Immature natural killer cell (primary cell): ENCODE measurements around the gene TMEM9. TPM values are rescaled to one million over a fixed set of nuclear protein-coding genes. Genes with fewer than 3 reads are reported as not detected.

Source experiments
- DNase-seq, 3 donors: peaks; one replicate each; pipeline ENCODE4 v3.0.0; 2022; ENCODE audit warnings: mixed read lengths in 1 of 3
- H3K27ac Mint-ChIP-seq, 6 donors: one replicate each; pipeline ENCODE4 v1.8.0; 2020; ENCODE audit warnings: mixed read lengths in 6 of 6, mild to moderate bottlenecking in 5 of 6, inconsistent platforms in 4 of 6, moderate library complexity in 3 of 6
- H3K27me3 Mint-ChIP-seq, 3 donors: one replicate each; pipeline ENCODE4 v1.8.0; 2020 to 2021; ENCODE audit warnings: low read depth in 3 of 3, mild to moderate bottlenecking in 3 of 3, mixed read lengths in 3 of 3, moderate library complexity in 3 of 3, inconsistent platforms in 1 of 3
- H3K36me3 Mint-ChIP-seq, 3 donors: one replicate each; pipeline ENCODE4 v1.8.0; 2020; ENCODE audit warnings: mixed read lengths in 3 of 3, inconsistent platforms in 2 of 3, mild to moderate bottlenecking in 2 of 3
- H3K4me1 Mint-ChIP-seq, 2 donors: one replicate each; pipeline ENCODE4 v1.8.0; 2020; ENCODE audit warnings: inconsistent platforms in 2 of 2, mild to moderate bottlenecking in 2 of 2, mixed read lengths in 2 of 2, moderate library complexity in 1 of 2
- H3K4me3 Mint-ChIP-seq, 5 donors: one replicate each; pipeline ENCODE4 v1.8.0; 2020; ENCODE audit warnings: mild to moderate bottlenecking in 5 of 5, mixed read lengths in 5 of 5, inconsistent platforms in 3 of 5, moderate library complexity in 3 of 5
- H3K9me3 Mint-ChIP-seq, 6 donors: one replicate each; pipeline ENCODE4 v1.8.0; 2020; ENCODE audit warnings: mild to moderate bottlenecking in 6 of 6, mixed read lengths in 6 of 6, inconsistent platforms in 4 of 6, moderate library complexity in 3 of 6
- polyA plus RNA-seq, 3 donors: library from polyadenylated mRNA; unstranded; fragments of 300-500 nt; fragmentation: Illumina TruSeq; gene quantifications; one replicate each; pipeline ENCODE4 v1.2.3, GENCODE V29; 2021

Gene TMEM9
- polyA plus RNA-seq, 3 donors from 2014 or later, result 32.6 to 66.7 (median 38.9) TPM

DNA sequence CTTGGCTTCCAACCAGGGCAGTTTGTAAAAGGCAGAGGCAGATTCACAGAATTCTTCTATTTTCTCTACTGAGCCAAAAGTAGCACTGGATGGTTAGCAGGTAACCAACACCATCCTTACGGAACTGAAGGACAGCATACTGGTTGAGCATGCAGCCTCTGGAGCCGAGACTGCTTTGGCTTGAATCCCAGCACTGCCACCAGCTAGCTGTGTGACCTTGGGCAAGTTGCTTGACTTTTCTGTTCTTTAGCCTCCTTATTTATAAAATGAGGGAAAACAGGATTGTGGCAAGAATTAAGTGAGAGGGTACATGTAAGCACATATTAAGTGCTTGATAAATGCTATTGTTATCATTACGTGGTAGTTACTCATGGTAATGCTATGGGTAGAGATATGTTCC lies 61.5 kb downstream of the TMEM9 start:
- H3K4me3 Mint-ChIP-seq, result no peak overlapping the region
- H3K27me3 Mint-ChIP-seq, result peaks cover 2 to 21% (median 3%) of the 10 kb centered on the region in 3 donors
- no peaks in the 10 kb centered on the region for H3K4me1 Mint-ChIP-seq
- no peak for DNase-seq
- H3K9me3 Mint-ChIP-seq, result no peaks in the 10 kb centered on the region
- no peaks in the 10 kb centered on the region for H3K36me3 Mint-ChIP-seq
- no peak overlapping the region for H3K27ac Mint-ChIP-seq

DNA sequence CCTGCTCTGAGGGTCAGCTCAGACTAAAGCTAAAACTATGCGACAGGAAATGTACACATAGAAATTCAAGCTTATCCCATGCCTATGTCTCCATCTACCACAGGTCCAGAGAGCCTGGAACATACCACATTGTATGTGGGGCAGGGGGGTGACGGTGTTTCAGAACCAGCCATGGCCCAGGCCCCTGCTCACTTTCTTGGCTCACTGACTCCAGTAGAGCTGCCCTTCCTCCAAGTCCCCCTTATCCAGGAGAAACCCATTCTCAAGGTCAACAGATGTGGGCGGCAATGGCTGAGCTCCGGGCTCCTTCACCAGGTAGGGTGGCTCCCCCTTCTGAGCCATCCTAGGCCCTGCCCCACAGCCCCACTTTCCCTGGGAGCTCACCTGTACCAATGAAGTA lies 63.0 kb downstream of the TMEM9 start:
- Mint-ChIP-seq H3K4me3 (no peak overlapping the region), H3K27ac (no peak overlapping the region), H3K36me3 (no peaks in the 10 kb centered on the region), H3K27me3 (peaks cover 0 to 15% (median 1%) of the 10 kb centered on the region in 3 donors), H3K9me3 (no peaks in the 10 kb centered on the region), H3K4me1 (no peaks in the 10 kb centered on the region)
- no peak for DNase-seq

DNA sequence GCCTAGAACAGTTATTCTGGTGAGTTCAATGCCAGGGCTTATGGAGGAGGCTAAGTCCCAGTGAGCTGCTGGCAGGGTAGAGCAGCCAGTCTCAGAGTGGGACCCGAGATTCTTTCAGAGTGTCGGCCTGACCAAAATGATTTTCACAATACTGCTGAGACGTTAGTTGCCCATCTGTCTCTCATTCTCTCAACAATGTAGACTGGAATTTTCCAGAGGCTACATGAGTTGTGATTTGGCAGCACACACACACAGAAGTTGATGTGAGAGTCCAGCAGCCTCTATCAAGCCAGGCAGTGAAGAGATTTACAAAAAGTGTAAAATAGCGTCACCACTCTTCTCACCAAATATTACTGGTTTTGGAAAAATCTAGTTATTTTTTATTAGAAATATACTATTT lies 63.7 kb downstream of the TMEM9 start:
- H3K36me3 Mint-ChIP-seq, result no peaks in the 10 kb centered on the region
- H3K27me3 Mint-ChIP-seq, result peaks cover 0 to 17% (median under 1%) of the 10 kb centered on the region in 3 donors
- H3K4me3 Mint-ChIP-seq, result no peak overlapping the region
- H3K27ac Mint-ChIP-seq, result no peak overlapping the region
- no peak for DNase-seq
- no peaks in the 10 kb centered on the region for H3K9me3 Mint-ChIP-seq
- no peaks in the 10 kb centered on the region for H3K4me1 Mint-ChIP-seq

DNA sequence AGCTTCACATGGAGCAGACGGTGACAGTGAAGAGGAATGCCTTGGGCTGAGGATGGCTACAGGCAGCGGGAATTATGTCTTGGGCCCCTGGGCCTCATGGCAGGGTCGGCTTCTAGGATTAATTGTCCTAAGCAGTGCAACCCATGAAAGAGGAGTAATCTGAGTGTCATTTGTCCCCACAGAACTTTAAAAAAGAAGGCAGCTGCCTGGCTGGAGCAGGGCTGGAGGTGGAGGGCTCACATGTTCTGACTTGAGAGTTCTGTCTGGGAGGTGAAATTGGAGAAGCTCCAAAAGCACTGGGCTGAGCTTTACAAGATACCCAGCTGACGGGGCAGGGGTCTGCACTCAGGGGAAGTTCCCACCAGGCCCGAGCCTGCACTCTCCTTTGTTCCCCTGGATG lies 64.7 kb downstream of the TMEM9 start:
- no peaks in the 10 kb centered on the region for H3K36me3 Mint-ChIP-seq
- DNase-seq, result no peak
- H3K9me3 Mint-ChIP-seq, result no peaks in the 10 kb centered on the region
- peaks cover 0 to 17% (median 0%) of the 10 kb centered on the region in 3 donors for H3K27me3 Mint-ChIP-seq
- H3K4me3 Mint-ChIP-seq, result no peak overlapping the region
- H3K27ac Mint-ChIP-seq, result no peak overlapping the region
- H3K4me1 Mint-ChIP-seq, result no peaks in the 10 kb centered on the region

DNA sequence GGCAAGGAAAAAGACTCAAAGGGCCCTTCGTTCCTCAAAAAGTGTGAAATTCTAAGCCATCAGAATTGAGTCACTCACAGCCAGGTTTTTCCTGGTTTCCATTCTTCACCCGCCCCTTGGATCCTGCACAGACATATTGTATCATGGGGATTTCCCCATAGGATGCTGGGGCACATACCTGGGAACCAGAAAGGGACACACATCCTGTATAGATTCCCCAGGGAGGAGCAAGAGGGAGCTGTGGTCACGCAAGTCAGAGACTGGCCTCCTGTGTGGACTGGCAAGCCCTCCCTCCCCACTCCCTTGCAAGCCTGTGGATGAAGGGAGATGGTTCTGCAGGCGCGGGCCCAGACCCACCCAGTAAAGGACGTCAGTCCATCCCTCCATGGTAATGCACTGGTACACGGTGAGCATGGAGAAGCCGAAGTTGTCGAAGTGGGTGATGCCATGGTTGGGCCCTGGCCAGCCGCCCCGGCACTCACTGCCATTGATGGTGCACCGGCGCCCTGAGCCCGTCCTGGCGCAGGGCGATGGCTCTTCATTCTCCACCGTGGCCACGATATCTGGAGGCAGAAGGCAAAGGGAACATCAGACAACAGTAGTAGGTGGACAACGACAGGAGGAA lies 65.3 kb downstream of the TMEM9 start:
- H3K36me3 Mint-ChIP-seq, result no peaks in the 10 kb centered on the region
- H3K27ac Mint-ChIP-seq, result no peak overlapping the region
- H3K4me3 Mint-ChIP-seq, result no peak overlapping the region
- H3K4me1 Mint-ChIP-seq, result no peaks in the 10 kb centered on the region
- H3K27me3 Mint-ChIP-seq, result peaks cover 0 to 19% (median 0%) of the 10 kb centered on the region in 3 donors
- DNase-seq, result no peak
- no peaks in the 10 kb centered on the region for H3K9me3 Mint-ChIP-seq

DNA sequence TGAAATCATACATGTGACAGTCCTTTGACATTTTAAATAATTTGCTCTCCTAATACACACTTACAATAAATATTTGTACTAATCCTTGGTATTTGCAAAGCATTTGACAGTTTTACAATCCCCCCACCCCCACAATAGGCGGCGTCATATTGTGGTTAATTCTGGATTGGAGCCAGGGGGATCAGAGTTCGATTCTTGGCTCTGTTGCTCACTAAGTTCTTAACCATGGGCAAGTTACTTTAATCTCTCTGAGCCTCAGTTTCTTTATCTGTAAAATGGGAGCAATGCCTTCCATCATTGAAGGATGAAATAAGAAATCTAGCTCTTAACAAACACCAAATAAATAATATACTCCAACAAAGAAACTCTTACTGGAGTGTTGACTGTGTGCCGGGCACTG lies 65.9 kb downstream of the TMEM9 start:
- Mint-ChIP-seq H3K4me3 (no peak overlapping the region), H3K36me3 (no peaks in the 10 kb centered on the region), H3K9me3 (no peaks in the 10 kb centered on the region), H3K27me3 (peaks cover 0 to 15% (median 0%) of the 10 kb centered on the region in 3 donors), H3K27ac (no peak overlapping the region), H3K4me1 (no peaks in the 10 kb centered on the region)
- DNase-seq, result no peak

DNA sequence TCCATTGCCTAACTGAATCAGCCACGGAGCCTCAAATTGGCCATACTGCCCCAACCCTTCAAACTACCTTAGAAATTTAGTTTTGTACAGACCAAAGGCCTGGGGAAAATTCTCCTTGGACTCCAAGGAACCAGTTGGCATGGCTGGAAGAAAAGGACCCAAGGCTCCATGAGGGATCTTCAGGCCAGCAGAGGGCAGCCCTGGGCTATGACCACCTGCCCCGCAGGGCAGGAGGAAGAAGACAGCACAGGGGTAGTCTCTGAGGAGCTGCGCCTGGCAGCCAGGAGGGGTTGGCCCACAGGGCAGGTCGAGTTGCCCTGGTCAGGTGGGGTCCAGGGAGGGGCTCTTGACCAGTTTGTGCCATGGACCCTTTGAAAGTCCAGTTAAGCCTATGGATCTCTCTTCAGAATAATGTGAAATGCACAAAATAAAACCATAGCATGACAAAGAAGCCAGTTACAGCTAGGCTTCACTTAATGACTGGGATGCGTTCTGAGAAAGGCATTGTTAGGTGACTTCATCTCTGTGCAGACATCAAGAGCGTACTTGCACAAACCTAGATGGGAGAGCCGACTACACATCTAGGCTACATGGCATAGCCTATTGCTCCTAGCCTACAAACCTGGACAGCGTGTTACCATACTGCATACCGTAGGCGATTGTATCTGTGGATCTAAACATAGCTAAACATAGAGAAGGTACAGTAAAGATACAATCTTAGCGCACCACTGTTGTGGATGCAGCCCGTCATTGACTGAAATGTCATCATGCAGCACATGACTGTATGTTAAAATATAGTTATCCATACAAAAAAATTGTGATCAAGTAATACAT lies 68.2 kb downstream of the TMEM9 start:
- Mint-ChIP-seq H3K4me1 (no peaks in the 10 kb centered on the region), H3K36me3 (no peaks in the 10 kb centered on the region), H3K27ac (no peak overlapping the region), H3K9me3 (no peaks in the 10 kb centered on the region), H3K27me3 (peaks cover 1 to 10% (median 1%) of the 10 kb centered on the region in 3 donors), H3K4me3 (no peak overlapping the region)
- peak in 2 of 3 donors; percentile 2 to 24 for DNase-seq

Other genes starting within 250 kb of the TMEM9 start
- 1 to 10 TPM; 1.6 to 9.1 (median 2.9) TPM for gene KIF21B, start 130.8 kb downstream of the TMEM9 start, polyA plus RNA-seq
- not detected for gene CACNA1S, start 42.0 kb downstream of the TMEM9 start, polyA plus RNA-seq
- under 1 TPM in 1 of 3 donors, not detected in 2; 0.11 TPM for gene ASCL5, start 27.3 kb downstream of the TMEM9 start, polyA plus RNA-seq
- not detected for gene IGFN1, start 36.4 kb upstream of the TMEM9 start, polyA plus RNA-seq
- not detected for gene PKP1, start 129.0 kb upstream of the TMEM9 start, polyA plus RNA-seq
- gene TNNT2, start 223.2 kb upstream of the TMEM9 start, polyA plus RNA-seq, result not detected
- gene LAD1, start 244.8 kb upstream of the TMEM9 start, polyA plus RNA-seq, result not detected